Parathyroid adenoma (tissue), 2 donors: ENCODE results near the gene CACNA1F.

Experiments
- H2AFZ ChIP-seq: fragments of 300-600 bp; sonication (generic); one replicate; pipeline ENCODE4 v1.7.0; 2017; ENCODE audit warnings: antibody characterized with exemption, mild to moderate bottlenecking
- H3K27ac ChIP-seq: fragments of 300-600 bp; sonication (generic); one replicate; pipeline ENCODE4 v1.7.0; 2017
- H3K27me3 ChIP-seq: fragments of 300-600 bp; sonication (generic); one replicate; pipeline ENCODE4 v1.7.0; 2017; ENCODE audit warnings: low read length; ENCODE audit not compliant: control insufficient read depth, insufficient read depth
- H3K36me3 ChIP-seq: fragments of 300-600 bp; sonication (generic); one replicate; pipeline ENCODE4 v1.7.0; 2017; ENCODE audit warnings: low read length; ENCODE audit not compliant: control insufficient read depth, insufficient read depth
- H3K4me1 ChIP-seq: fragments of 300-600 bp; sonication (generic); one replicate; pipeline ENCODE4 v1.7.0; 2017; ENCODE audit warnings: control low read depth
- H3K4me2 ChIP-seq: fragments of 300-600 bp; sonication (generic); one replicate; pipeline ENCODE4 v1.7.0; 2017; ENCODE audit warnings: low read length
- H3K4me3 ChIP-seq: fragments of 300-600 bp; sonication (generic); one replicate; pipeline ENCODE4 v1.7.0; 2017; ENCODE audit warnings: low read depth, low read length
- H3K79me2 ChIP-seq: fragments of 300-600 bp; sonication (generic); one replicate; pipeline ENCODE4 v1.7.0; 2017; ENCODE audit warnings: control low read depth
- H3K9ac ChIP-seq: fragments of 300-600 bp; sonication (generic); one replicate; pipeline ENCODE4 v1.7.0; 2017; ENCODE audit warnings: mild to moderate bottlenecking
- H3K9me3 ChIP-seq: fragments of 300-600 bp; sonication (generic); one replicate; pipeline ENCODE4 v1.7.0; 2017; ENCODE audit warnings: low read length; ENCODE audit not compliant: control insufficient read depth
- TF ChIP-seq, protein P1 (sequence below): fragments of 300-600 bp; sonication (generic); IDR thresholded peaks from one replicate; pipeline ENCODE4 v1.7.0; 2017; ENCODE audit warnings: antibody characterized with exemption, mild to moderate bottlenecking
- donor health status: primary hyperparathyroidism.

Gene CACNA1F

DNA sequence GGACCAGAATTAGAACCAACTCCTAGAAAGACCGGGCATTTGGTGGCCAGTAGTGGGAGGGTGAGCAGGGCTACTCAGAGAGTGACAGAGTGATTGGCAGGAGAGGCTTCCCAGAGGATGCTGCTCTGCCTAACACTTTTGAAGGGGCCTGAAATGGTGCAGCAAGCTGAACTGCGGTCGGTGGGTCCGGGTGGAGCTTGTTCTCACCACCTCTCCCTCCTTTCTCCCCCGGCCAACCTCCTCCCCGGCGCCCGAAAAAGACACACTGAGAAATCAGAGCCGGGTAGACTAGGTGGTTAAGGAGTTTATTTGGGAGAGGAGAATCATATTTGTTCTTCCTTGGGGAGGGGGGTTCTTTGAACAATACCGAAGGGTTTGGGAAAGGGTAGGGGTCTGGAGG lies 45.6 kb downstream of the CACNA1F start:
- H3K27me3 ChIP-seq, result no peaks in the 10 kb centered on the region
- no peaks in the 10 kb centered on the region for H3K9me3 ChIP-seq
- H2AFZ ChIP-seq, result no peak overlapping the region
- H3K27ac ChIP-seq, result no peak overlapping the region
- H3K36me3 ChIP-seq, result no peaks in the 10 kb centered on the region
- no peaks in the 10 kb centered on the region for H3K4me1 ChIP-seq
- TF ChIP-seq, protein P1, sequence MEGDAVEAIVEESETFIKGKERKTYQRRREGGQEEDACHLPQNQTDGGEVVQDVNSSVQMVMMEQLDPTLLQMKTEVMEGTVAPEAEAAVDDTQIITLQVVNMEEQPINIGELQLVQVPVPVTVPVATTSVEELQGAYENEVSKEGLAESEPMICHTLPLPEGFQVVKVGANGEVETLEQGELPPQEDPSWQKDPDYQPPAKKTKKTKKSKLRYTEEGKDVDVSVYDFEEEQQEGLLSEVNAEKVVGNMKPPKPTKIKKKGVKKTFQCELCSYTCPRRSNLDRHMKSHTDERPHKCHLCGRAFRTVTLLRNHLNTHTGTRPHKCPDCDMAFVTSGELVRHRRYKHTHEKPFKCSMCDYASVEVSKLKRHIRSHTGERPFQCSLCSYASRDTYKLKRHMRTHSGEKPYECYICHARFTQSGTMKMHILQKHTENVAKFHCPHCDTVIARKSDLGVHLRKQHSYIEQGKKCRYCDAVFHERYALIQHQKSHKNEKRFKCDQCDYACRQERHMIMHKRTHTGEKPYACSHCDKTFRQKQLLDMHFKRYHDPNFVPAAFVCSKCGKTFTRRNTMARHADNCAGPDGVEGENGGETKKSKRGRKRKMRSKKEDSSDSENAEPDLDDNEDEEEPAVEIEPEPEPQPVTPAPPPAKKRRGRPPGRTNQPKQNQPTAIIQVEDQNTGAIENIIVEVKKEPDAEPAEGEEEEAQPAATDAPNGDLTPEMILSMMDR, result no peak
- H3K4me3 ChIP-seq, result no peak overlapping the region
- no peak overlapping the region for H3K9ac ChIP-seq
- no peaks in the 10 kb centered on the region for H3K79me2 ChIP-seq
- H3K4me2 ChIP-seq, result no peak overlapping the region

DNA sequence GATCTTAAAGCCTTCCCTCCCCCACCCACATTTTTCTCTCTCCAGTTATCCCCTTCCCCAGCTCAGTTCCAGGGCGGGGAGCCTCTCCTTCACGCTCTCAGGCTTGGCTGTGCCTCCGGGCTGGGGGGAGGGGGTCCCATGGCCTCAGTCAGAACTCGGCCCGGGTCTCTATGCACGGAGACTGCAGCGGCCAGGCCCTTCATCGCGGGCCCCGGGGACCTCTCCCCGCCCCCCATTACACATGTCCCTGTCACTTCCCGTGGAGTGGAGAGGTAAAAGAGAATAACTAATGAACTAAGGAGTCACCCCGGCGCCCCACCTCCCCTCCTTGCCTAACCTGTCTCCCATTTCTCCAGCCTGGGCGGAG lies 46.1 kb downstream of the CACNA1F start:
- no peaks in the 10 kb centered on the region for H3K4me1 ChIP-seq
- no peaks in the 10 kb centered on the region for H3K27me3 ChIP-seq
- no peak overlapping the region for H3K4me3 ChIP-seq
- TF ChIP-seq, protein P1, result no peak
- H3K9ac ChIP-seq, result no peak overlapping the region
- H3K36me3 ChIP-seq, result no peaks in the 10 kb centered on the region
- H3K4me2 ChIP-seq, result no peak overlapping the region
- no peaks in the 10 kb centered on the region for H3K79me2 ChIP-seq
- no peak overlapping the region for H2AFZ ChIP-seq
- no peaks in the 10 kb centered on the region for H3K9me3 ChIP-seq
- peak overlapping the region; percentile 82 for H3K27ac ChIP-seq

DNA sequence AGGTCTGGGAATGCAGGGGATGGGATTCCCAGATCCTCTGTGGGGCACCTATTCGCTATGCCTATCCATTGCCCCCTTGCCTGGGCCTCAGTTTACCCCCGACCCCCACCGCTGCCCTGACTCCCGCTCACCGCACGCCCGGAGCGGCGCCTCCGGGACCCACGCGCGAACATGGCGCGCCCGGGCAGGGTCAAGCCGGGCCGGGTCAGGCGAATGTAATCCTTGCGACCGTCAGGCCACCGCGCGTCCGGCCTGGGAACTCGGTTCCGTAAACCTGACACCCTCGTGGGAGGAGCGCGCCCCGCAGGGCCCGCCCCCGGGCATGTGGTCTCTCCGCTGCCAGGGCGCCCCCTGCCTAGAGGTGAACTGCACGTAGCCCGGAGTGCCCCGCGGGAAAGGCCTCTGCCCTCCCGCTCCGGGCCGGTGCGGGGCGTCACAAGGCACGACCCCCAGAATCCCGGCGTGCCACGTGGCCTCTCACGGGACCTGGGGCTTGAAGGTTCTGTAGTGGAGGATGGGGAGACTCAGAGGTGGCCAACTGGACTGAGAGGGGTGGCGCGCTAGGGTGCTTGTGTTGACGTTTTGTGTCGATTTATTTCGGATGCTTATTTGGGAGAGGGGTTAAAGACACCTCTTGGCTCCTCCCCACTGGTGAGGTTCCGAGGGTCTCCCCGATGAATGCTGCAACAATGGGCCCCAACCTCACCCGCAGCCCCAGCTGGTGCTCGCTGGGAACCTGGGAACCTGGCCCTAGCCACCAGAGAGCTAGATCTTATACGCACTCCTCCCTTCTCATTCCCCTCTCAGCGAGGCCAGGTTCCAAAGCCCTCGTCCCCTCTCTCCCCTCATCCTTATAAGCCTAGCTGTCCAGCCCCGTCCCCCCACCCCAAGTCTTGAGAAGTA lies 46.8 kb downstream of the CACNA1F start, which contains the start of gene PRICKLE3:
Gene PRICKLE3 (minus strand): TSS at position 249 of the 903 bp plus-strand sequence. CDS start 76 bp downstream, at position 173.
- Histone ChIP-seq H3K79me2 (no peaks in the 10 kb centered on the region), H3K27ac (peak within 1 kb of the TSS; percentile 82), H3K4me1 (no peaks in the 10 kb centered on the region), H3K36me3 (no peaks in the 10 kb centered on the region), H3K9me3 (no peaks in the 10 kb centered on the region), H3K27me3 (no peaks in the 10 kb centered on the region), H3K4me2 (peak within 1 kb of the TSS; percentile 67), H2AFZ (peak within 1 kb of the TSS; percentile 83), H3K9ac (peak within 1 kb of the TSS; percentile 28), H3K4me3 (peak within 1 kb of the TSS; percentile 61)
- TF ChIP-seq, protein P1, result peak; percentile 38

DNA sequence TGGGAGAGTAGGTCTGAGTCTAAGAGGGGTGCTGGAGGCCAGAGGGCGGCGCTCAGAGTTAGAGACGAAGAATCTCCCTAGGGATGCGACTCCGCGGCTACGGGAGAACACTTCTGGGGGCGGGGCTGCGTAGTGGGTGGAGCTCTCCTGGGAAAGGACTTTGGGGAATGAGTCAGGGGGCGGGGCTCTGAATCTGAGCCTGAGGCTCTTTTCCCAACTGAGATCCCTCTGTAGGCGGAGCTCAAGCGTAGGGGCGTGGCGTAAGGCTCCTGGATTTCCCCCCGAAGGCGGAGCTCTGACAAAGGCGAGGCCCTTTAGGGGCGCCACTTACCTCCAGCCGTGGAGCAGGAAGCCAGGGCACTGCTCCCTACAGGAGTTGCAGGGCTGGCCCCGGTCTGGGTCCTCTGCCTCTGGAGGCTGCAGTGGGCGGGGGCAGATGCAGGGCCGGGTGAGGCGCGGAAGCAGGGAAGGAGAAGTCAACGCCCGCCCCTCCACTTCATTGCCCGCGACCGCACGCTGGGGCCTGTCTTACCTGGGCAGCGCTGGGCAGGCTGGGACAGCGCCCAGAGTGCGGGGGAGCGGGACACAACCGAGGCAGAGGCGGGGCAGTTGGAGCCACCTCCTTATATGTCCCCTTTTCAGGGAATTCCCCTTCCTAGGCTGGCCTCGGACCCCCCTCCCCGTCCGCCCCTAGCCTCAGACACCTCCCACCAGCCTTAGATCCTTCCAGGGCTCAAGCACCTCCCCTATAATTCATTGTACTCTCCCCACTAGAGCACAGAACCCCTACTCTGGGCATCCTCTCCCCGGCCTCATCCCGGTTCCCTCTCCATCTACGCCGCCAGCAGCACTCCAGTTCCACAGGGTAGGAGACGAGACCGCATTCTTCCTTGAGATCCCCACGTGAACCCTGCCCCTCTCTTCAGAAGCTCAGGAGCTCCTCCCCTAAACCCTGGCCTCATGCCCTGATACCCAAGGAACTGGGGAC lies 48.6 kb downstream of the CACNA1F start:
- Histone ChIP-seq H2AFZ (peak overlapping the region; percentile 70), H3K27ac (no peak overlapping the region), H3K9ac (no peak overlapping the region), H3K4me3 (peak overlapping the region; percentile 61), H3K4me1 (no peaks in the 10 kb centered on the region), H3K4me2 (peak overlapping the region; percentile 67), H3K27me3 (no peaks in the 10 kb centered on the region), H3K36me3 (no peaks in the 10 kb centered on the region), H3K79me2 (no peaks in the 10 kb centered on the region), H3K9me3 (no peaks in the 10 kb centered on the region)
- TF ChIP-seq, protein P1, result no peak
